Natural killer cell (primary cell): ENCODE results near the gene SPEF2. TPM values are rescaled to one million over a fixed set of nuclear protein-coding genes. Genes with fewer than 3 reads are reported as not detected.
"Not testable (repeated sequence)": the region's sequence is repeated elsewhere in the genome, so short reads cannot be mapped to it uniquely, and the experiment has no call there.

ENCODE experiments used
- ATAC-seq, 3 donors: fragments of 150-1000 bp in 2 of 3; fragments of 200-7000 bp in 1 of 3; cut with Tn5 transposase; 1 replicate in 1 of 3; 2 replicates in 2 of 3; pipeline ENCODE4 v1.10.0; 2021; ENCODE audit warnings: mild to moderate bottlenecking in 2 of 3, moderate library complexity in 2 of 3
- DNase-seq, 2 donors: peaks; one replicate each; pipeline versions ENCODE4 v3.0.0 to v3.0.0-alpha.2; 2013 to 2021; ENCODE audit warnings: mixed read lengths in 1 of 2
- H3K27ac ChIP-seq: one replicate; pipeline ENCODE4 v1.5.1; 2013; ENCODE audit warnings: mild to moderate bottlenecking, low read length
- H3K27me3 ChIP-seq: one replicate; pipeline ENCODE4 v1.6.1; 2013; ENCODE audit warnings: low read length; ENCODE audit not compliant: control insufficient read depth, insufficient read depth
- H3K36me3 ChIP-seq: one replicate; pipeline ENCODE4 v1.6.1; 2013; ENCODE audit warnings: low read length; ENCODE audit not compliant: control insufficient read depth, insufficient read depth
- H3K4me1 ChIP-seq: one replicate; pipeline ENCODE4 v1.6.1; 2013; ENCODE audit warnings: low read length; ENCODE audit not compliant: control insufficient read depth, insufficient read depth
- H3K4me3 ChIP-seq: one replicate; pipeline ENCODE4 v1.5.1; 2013; ENCODE audit warnings: low read length
- H3K9me3 ChIP-seq: one replicate; pipeline ENCODE4 v1.6.1; 2013; ENCODE audit warnings: low read length; ENCODE audit not compliant: control insufficient read depth, insufficient read depth
- H3K27ac Mint-ChIP-seq, 2 donors: one replicate each; pipeline ENCODE4 v1.8.0; 2022; ENCODE audit warnings: mild to moderate bottlenecking in 2 of 2, mixed read lengths in 2 of 2, moderate library complexity in 1 of 2
- H3K27me3 Mint-ChIP-seq, 2 donors: one replicate each; pipeline ENCODE4 v1.8.0; 2022; ENCODE audit warnings: low read depth in 2 of 2, mixed read lengths in 2 of 2
- H3K36me3 Mint-ChIP-seq: one replicate; pipeline ENCODE4 v1.8.0; 2022; ENCODE audit warnings: mixed read lengths
- H3K4me1 Mint-ChIP-seq, 2 donors: one replicate each; pipeline ENCODE4 v1.8.0; 2022; ENCODE audit warnings: mixed read lengths in 2 of 2
- H3K4me3 Mint-ChIP-seq: one replicate; pipeline ENCODE4 v1.8.0; 2022; ENCODE audit warnings: mild to moderate bottlenecking, moderate library complexity, mixed read lengths
- H3K9me3 Mint-ChIP-seq, 2 donors: one replicate each; pipeline ENCODE4 v1.8.0; 2022; ENCODE audit warnings: mixed read lengths in 2 of 2
- CTCF ChIP-seq: fragments of 200-600 bp; IDR thresholded peaks from one replicate; pipeline ENCODE4 v1.8.0; 2022; ENCODE audit warnings: antibody characterized with exemption
- WGBS: methylation state at CpG from one replicate; pipeline ENCODE4 v1.1.7; 2013; ENCODE audit warnings: missing lambda C conversion rate; ENCODE audit not compliant: insufficient coverage; 5-methylcytosine and 5-hydroxymethylcytosine counted together
- intact Hi-C: fragments of 100-400 bp; cut with micrococcal nuclease; formaldehyde crosslinking; loops from one replicate; pipeline ENCODE4 v1.14.2; 2022
- total RNA-seq, 4 donors: library from RNA; stranded (reverse); fragments of 120-200 nt in 1 of 4; gene quantifications; one replicate each; pipeline versions ENCODE4 v1.2.3 to v1.2.4, GENCODE V29; 2013 to 2022

Gene SPEF2
- total RNA-seq, 3 donors from 2014 or later (not counting 1 experiment from before 2014, with no cell fraction given): 6.2 to 13.1 (median 8.5) TPM

GRCh38 chr5:35838370-35839042, 220.8 kb downstream of the SPEF2 start:
- intact Hi-C loops: no loop called here
- Histone ChIP-seq H3K36me3 (no peaks in the 10 kb centered on the region), H3K27me3 (no peaks in the 10 kb centered on the region), H3K9me3 (no peaks in the 10 kb centered on the region), H3K4me1 (peaks cover 5% of the 10 kb centered on the region), H3K4me3 (no peak overlapping the region), H3K27ac (no peak overlapping the region)
- Mint-ChIP-seq H3K27ac (no peak overlapping the region), H3K27me3 (no peaks in the 10 kb centered on the region), H3K4me3 (no peak overlapping the region), H3K36me3 (no peaks in the 10 kb centered on the region), H3K4me1 (peaks cover 6% of the 10 kb centered on the region in 2 donors), H3K9me3 (no peaks in the 10 kb centered on the region)
- DNase-seq (no peak), ATAC-seq (no peak)
- 86% methylated on average over 4 of the region's 5 CpGs for WGBS
- TF ChIP-seq CTCF: no peak

GRCh38 chr5:35842856-35843255, 225.2 kb downstream of the SPEF2 start:
- DNase-seq (no peak), ATAC-seq (no peak)
- no peaks in the 10 kb centered on the region for H3K4me1 ChIP-seq
- H3K4me3 Mint-ChIP-seq: no peak overlapping the region
- H3K36me3 ChIP-seq: no peaks in the 10 kb centered on the region
- no peaks in the 10 kb centered on the region for H3K4me1 Mint-ChIP-seq
- no peak overlapping the region for H3K4me3 ChIP-seq
- H3K27me3 ChIP-seq: no peaks in the 10 kb centered on the region
- intact Hi-C loops: no loop called here
- no peaks in the 10 kb centered on the region for H3K27me3 Mint-ChIP-seq
- H3K9me3 ChIP-seq: peaks cover 15% of the 10 kb centered on the region
- H3K27ac ChIP-seq: no peak overlapping the region
- H3K9me3 Mint-ChIP-seq: peaks cover 0 to 3% of the 10 kb centered on the region in 2 donors
- H3K27ac Mint-ChIP-seq: no peak overlapping the region
- TF ChIP-seq CTCF: no peak
- peaks cover 6% of the 10 kb centered on the region for H3K36me3 Mint-ChIP-seq

GRCh38 chr5:35845508-35845907, 227.8 kb downstream of the SPEF2 start:
- H3K9me3 Mint-ChIP-seq, H3K27ac Mint-ChIP-seq, ATAC-seq, H3K4me1 ChIP-seq, DNase-seq, H3K27me3 ChIP-seq, H3K36me3 Mint-ChIP-seq, H3K4me1 Mint-ChIP-seq, H3K4me3 Mint-ChIP-seq, H3K27me3 Mint-ChIP-seq, H3K27ac ChIP-seq, intact Hi-C loops, H3K4me3 ChIP-seq, H3K36me3 ChIP-seq: not testable (repeated sequence)
- H3K9me3 ChIP-seq: peaks cover 15% of the 10 kb centered on the region
- WGBS: 92% methylated on average over 2 of the region's 2 CpGs

GRCh38 chr5:35847491-35847890, 229.8 kb downstream of the SPEF2 start:
- Mint-ChIP-seq H3K4me1 (no peaks in the 10 kb centered on the region), H3K4me3 (no peak overlapping the region), H3K27ac (no peak overlapping the region), H3K27me3 (no peaks in the 10 kb centered on the region), H3K9me3 (peaks cover 0 to 3% of the 10 kb centered on the region in 2 donors), H3K36me3 (peaks cover 6% of the 10 kb centered on the region)
- H3K4me3 ChIP-seq: no peak overlapping the region
- H3K27ac ChIP-seq: no peak overlapping the region
- ATAC-seq: no peak
- no peak for DNase-seq
- H3K27me3 ChIP-seq: no peaks in the 10 kb centered on the region
- peaks cover 8% of the 10 kb centered on the region for H3K4me1 ChIP-seq
- TF ChIP-seq CTCF: no peak
- H3K9me3 ChIP-seq: peaks cover 15% of the 10 kb centered on the region
- no peaks in the 10 kb centered on the region for H3K36me3 ChIP-seq
- intact Hi-C loops: no loop called here
